ENCODE measurements around the gene FBXO5.

The FBXO5 gene

DNA sequence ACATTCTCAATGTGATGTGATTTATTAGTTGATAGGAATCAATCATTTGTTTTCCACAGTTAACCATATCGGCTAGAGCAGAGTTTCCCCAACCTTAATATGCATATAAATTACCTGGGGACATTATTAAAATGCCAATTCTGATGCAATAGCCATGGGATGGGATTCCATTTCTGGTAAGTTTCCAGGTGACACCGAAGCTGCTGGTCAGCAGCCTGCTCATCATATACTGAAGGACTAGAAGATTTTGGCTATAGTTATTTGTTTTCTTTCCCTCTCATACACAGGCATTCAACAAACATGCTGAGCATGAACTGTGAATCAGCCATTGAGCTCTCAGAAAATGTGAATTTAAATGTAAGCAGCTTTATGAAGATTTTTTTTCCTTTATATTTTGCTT lies 35.8 kb downstream of the FBXO5 start:
- ChIA-PET POLR2A (ENCODE audit: low non-redundant PET) (no interaction called here), CTCF (no interaction called here)
- no peak for DNase-seq (ENCODE audit: low spot score)
- no peak overlapping the region for H3K27ac ChIP-seq
- TF ChIP-seq, protein P1, sequence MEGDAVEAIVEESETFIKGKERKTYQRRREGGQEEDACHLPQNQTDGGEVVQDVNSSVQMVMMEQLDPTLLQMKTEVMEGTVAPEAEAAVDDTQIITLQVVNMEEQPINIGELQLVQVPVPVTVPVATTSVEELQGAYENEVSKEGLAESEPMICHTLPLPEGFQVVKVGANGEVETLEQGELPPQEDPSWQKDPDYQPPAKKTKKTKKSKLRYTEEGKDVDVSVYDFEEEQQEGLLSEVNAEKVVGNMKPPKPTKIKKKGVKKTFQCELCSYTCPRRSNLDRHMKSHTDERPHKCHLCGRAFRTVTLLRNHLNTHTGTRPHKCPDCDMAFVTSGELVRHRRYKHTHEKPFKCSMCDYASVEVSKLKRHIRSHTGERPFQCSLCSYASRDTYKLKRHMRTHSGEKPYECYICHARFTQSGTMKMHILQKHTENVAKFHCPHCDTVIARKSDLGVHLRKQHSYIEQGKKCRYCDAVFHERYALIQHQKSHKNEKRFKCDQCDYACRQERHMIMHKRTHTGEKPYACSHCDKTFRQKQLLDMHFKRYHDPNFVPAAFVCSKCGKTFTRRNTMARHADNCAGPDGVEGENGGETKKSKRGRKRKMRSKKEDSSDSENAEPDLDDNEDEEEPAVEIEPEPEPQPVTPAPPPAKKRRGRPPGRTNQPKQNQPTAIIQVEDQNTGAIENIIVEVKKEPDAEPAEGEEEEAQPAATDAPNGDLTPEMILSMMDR (conservative IDR thresholded peaks at IDR 0.05; ENCODE audit: low read depth), result no peak

DNA sequence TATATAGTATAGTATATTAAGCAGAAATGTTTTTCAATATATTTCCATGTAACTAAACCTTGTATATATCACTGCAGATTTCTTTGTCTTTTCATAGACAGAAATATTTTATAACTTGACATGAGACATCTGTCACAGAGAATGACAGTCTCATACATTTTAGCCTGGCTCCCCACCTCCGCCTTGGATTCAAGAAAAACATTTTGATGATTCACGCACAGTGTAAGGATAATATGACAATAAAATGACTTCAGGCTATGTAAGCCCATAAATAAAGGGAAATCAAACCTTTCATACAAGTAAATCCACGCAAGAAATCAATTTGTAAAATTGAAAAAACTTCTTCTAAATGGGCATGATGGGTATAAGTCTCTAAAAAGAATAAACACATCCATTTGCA lies 36.4 kb downstream of the FBXO5 start:
- TF ChIP-seq, protein P1 (conservative IDR thresholded peaks at IDR 0.05; ENCODE audit: low read depth), result no peak
- no peak overlapping the region for H3K27ac ChIP-seq
- CTCF ChIA-PET, result interaction anchor here (0.6 kb wide), 1 partner anchor 144 kb away, joined by 4 read pairs; no protein-coding TSS in a partner anchor
- DNase-seq (ENCODE audit: low spot score), result no peak
- POLR2A ChIA-PET (ENCODE audit: low non-redundant PET), result no interaction called here

DNA sequence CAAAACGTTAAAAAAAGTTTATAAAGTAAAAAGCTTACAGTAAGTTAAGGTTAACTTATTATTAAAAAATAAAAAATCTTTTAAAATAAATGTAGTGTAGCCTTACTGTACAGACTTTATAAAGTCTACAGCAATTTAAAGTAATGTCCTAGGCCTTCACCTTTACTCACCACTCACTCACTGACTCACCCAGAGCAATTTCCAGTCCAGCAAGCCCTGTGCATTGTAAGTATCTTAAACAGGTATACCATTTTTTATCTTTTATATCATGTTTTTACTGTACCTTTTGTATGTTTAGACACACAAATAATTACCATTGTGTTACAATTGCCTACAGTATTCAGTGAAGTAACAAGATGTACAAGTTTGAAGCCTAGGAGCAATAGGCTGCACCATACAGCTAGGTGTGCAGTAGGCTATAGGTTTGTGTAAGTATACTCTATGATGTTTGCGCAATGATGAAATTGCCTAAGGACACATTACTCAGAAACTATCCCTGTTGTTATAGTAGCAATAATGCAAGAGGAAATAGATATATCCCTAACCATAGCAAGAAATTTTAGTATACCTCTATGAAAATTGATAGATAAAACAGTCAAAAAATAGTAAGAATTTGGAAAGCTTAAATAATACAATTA lies 39.5 kb downstream of the FBXO5 start:
- no peak overlapping the region for H3K27ac ChIP-seq
- ChIA-PET CTCF (no interaction called here), POLR2A (ENCODE audit: low non-redundant PET) (no interaction called here)
- TF ChIP-seq, protein P1 (conservative IDR thresholded peaks at IDR 0.05; ENCODE audit: low read depth), result no peak
- DNase-seq (ENCODE audit: low spot score), result peak; percentile 25

DNA sequence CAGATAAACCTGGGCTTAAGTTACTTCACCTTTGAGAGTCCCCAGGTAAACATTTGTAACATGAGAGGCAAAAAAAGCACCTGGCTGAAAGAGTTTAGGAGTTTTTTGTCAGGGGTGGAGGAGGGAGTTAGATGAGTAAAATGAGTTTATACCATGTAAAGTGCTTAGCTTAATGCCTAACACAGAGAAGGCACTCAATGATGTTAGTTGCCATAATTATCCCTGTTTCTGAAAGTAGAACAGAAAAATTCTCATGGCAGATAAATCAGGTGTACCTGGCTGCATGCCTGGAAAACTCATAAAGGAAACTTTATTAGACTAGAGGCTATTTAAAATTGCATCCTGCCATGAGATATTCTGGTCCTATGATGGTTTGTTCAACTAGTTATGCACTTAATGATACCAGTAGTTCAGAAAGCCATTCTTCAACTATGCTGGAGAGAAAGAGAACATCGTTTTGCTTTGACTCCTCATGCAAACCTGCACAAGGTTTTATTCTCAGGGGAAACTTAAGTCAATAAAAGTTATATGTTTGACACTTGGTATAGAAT lies 40.4 kb downstream of the FBXO5 start:
- TF ChIP-seq, protein P1 (conservative IDR thresholded peaks at IDR 0.05; ENCODE audit: low read depth), result no peak
- no peak overlapping the region for H3K27ac ChIP-seq
- POLR2A ChIA-PET (ENCODE audit: low non-redundant PET), result no interaction called here
- CTCF ChIA-PET, result no interaction called here
- no peak for DNase-seq (ENCODE audit: low spot score)

DNA sequence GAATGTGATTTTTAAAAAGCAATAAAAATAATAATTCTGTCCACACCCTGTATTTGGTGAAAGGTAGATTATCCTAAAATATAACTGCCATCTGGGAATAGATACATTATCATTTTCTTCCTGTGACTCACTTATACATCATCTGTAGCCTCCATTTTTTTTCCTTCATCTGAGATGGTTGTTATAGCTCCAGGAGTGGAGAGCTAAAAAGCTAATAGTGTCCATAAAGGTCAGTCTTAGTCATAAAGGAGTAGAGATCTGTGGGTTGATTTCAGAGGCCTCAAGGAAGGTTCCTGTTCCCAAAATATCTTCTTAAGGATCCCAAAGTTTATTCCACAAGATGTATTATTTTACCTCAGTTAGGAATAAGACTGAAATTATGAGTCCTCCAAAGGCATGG lies 41.1 kb downstream of the FBXO5 start:
- POLR2A ChIA-PET (ENCODE audit: low non-redundant PET), result no interaction called here
- no peak overlapping the region for H3K27ac ChIP-seq
- DNase-seq (ENCODE audit: low spot score), result no peak
- CTCF ChIA-PET, result interaction anchor here (0.6 kb wide), 1 partner anchor 174 kb away, joined by 3 read pairs; no protein-coding TSS in a partner anchor
- TF ChIP-seq, protein P1 (conservative IDR thresholded peaks at IDR 0.05; ENCODE audit: low read depth), result no peak

DNA sequence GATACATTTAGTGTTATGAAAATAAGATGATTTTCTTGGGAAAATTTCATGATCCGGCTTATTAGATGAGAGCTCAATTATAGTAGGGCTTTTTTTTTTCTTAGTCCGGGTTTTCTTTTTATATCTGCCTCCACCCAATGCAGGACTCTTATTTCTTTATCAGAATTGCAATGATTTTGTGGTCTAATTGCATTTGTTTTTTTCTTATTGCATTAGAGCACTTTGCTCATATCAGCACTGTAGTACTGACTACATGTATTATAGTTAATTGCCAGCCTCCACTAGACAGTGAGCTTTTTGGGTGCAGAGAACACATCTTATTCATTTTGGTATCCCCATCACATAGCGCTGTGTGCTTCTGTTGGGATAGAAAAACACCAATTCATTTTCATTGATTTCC lies 50.0 kb downstream of the FBXO5 start:
- TF ChIP-seq, protein P1 (conservative IDR thresholded peaks at IDR 0.05; ENCODE audit: low read depth), result no peak
- CTCF ChIA-PET, result no interaction called here

More for the DNA sequence above, 50.0 kb downstream of the FBXO5 start:
- DNase-seq (ENCODE audit: low spot score), result no peak
- no peak overlapping the region for H3K27ac ChIP-seq
- POLR2A ChIA-PET (ENCODE audit: low non-redundant PET), result no interaction called here
